Upper lobe of left lung (tissue), 4 donors: ENCODE results near the gene NEDD4L.

Source experiments
- CTCF ChIP-seq, 6 experiments: fragments of 450-650 bp in 4 of 6; fragments of 200-600 bp in 2 of 6; sonication (generic) in 2 of 6; IDR thresholded peaks; one replicate each; pipeline ENCODE4 v1.5.1; 2016 to 2019; ENCODE audit warnings: antibody characterized with exemption in 6 of 6
- POLR2A ChIP-seq, 4 donors: fragments of 450-650 bp; IDR thresholded peaks; one replicate each; pipeline ENCODE4 v1.5.1; 2016 to 2017; ENCODE audit warnings: antibody characterized with exemption in 4 of 4, mild to moderate bottlenecking in 2 of 4
- POLR2AphosphoS5 ChIP-seq, 2 donors: sonication (generic); formaldehyde crosslinking; IDR thresholded peaks; one replicate each; pipeline ENCODE4 v1.5.1; 2017; ENCODE audit warnings: antibody characterized with exemption in 2 of 2

- TF ChIP-seq CTCF (IDR thresholded peaks at IDR 0.05) (no peak), POLR2AphosphoS5 (IDR thresholded peaks at IDR 0.05) (no peak), POLR2A (IDR thresholded peaks at IDR 0.05) (no peak)
Observed at GRCh38 chr18:58253318-58253717, 209.3 kb downstream of the NEDD4L start.
